NCI-H82 treated with DMSO at 0.1 percent for 48 hours (cell line): ENCODE data around the gene ANKS1B.

Experiments used
- DNase-seq: peaks from one replicate; lab custom pipeline; 2025; ENCODE audit not compliant: unreplicated experiment; lab: John Stamatoyannopoulos, UW

Gene ANKS1B

DNA sequence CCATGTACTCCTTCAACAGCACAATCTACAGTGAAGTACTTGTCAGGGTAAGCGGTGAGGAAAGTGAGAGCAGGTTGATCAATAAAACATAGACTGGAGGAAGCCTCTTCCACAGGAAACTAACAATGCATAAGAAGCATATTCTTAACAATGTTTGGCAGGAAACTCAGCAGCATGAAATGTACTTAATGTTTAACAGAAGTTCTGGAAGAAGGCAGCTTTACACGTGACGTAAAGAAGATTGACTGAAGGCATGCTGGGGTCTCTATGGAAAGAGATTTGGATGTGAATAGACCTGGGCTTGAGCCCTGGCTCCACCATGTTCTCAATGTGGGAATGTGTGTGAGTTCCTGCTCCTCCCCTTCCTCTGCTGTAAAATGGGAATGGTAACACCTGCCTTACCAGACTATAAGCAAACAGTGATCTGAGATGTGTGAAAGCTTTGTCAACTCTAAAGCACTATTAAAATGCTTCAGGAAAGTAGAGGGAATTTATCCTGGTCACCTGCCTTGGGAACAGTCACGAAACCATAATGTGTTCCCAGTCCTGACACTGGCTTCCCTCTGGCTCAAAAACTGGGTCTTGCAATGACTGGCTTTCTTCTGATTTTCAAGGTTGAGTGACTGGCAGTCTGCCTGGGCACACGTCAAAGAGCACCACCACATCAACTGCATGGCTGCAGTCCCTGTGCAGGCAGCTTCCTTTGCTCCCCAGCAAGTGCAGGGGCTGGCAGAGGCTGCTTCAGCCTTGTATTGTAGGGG, 955.0 kb downstream of the ANKS1B start:
- no peak for DNase-seq

DNA sequence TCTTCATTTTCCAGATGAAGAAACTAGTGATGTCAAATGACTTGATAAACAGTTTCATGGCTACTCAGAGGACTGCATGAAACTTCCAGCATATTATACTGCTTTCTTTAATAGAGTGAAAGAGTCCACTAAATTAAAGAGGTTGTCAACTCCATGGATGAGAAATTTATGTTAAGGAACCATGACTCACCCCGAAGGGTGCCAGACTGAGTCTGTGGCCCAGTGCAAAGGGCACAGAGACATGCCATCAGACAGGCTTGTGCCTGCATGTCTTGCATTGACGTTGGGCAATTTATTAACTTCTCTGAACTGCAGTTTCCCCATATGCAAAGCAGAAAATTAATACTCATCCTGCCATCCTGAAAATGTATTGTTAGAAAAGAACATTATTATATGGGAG, 957.3 kb downstream of the ANKS1B start:
- no peak for DNase-seq

DNA sequence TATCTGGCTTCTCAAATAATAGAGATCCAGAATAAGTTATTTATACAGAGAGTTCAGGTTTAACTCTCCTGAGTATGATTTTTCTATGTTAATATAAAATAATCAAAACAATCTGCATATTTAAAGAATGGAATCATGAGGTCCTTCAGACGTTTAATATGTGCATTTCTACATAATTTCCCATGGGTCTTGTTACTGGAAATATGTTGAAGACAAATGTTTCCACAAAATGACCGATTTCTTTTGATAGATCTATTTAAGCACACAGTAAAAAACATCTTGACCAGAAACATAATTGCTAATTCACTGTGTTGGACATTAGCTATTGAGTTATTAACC, 957.7 kb downstream of the ANKS1B start:
- DNase-seq: no peak

DNA sequence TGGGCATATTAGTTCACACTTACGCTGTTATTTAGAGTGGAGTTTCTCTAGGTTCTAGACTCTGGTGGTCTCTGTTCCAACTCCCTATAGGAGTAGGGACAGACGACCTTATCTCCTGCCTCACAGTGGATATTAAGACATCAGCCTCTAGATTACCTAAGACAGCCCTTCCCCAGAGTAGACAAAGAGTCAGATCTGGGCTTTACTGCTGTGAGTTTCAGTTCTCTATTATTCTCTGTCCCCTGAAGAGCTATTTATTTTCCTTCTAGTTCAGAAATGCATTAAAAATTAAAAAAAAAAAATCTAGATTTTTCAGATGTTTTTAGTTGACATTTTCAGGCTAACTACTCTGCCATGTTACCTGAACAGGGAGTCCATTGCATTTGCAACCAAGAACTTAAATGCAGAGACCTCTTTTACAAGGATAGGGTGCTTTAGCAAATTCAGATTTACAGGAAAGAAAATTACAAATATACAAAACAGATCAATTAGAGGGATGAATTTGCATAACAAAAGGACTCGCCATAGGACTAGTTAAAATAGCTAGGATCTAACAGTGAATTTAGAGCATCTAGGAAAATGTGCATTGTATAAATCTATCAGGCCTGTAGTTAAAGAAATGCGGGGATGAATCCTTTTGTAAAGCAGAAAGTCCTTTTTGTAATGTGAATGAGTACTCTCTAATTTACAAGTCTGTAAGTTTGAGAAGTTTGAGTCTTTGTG, 958.2 kb downstream of the ANKS1B start:
- no peak for DNase-seq

DNA sequence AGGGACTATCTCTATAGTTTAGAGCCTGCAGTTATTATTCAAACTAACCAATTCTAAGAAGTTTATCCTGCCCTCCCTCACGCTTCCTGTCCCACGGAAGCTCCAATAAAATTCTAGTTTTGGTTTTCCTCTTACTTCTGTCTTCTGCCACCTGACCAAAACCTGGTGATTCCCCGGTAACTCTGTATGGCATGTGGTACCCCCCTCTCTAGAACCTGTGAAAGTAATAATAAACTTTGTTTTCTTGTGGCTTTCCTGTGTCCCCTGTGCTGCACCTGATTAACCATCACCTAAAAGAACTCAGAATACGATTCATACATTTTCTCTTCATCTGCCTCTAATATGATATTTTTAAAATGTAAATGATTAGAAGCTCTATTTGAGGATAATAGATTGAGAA, 959.9 kb downstream of the ANKS1B start:
- DNase-seq: no peak

DNA sequence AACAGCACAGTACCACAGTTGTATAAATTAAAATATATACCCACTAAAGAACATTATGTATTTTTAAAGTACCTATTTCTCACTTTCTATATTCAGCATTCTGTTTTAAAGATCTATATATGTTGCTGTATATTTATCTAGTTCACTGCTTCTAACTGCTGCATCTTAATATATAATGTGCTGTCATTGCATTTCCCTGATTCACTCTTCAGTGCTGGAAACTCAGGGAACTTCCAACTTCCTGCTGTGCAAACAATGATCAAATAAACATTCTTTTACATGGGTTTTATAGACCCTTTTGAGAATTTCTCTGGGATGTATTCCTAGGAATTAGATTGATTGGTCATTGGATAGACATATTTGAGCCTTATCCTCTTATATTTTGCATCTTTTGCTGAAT, 960.5 kb downstream of the ANKS1B start:
- no peak for DNase-seq

DNA sequence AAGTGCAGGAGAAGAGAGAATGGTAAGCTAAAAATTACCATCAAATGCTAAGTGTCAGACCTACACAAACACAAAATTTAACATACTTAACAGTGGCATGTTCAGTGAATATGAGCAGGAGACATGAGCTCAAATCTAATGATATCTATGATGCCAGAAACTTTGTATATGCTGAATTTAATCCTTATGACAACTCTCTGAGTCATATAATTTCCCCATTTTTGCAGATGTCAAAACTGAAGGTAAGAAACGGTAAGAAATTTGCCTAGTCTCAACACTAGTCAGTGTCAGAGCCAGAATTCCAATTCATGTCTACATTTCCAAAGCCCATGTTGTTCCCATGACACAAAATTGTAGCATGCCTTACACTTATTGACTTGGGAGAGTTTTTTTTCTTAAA, 963.9 kb downstream of the ANKS1B start:
- no peak for DNase-seq

DNA sequence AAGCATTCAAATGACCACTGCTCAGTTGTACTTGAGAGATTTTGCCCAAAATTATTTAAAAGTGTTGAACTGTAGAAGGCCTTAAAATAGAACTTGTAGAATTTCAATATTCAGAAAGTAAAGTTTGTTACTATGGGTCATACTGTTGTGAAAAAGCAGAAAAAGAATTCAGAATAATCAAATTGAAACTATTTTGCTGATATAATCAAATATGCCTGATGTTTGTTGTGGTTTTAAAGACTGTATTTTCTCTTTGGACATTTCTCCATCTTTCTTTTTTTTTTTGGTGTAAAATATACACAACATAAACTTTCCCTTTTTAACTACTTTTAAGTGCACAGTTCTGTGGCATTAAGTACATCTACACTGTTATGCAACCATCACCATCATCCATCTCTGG, 964.9 kb downstream of the ANKS1B start:
- no peak for DNase-seq

DNA sequence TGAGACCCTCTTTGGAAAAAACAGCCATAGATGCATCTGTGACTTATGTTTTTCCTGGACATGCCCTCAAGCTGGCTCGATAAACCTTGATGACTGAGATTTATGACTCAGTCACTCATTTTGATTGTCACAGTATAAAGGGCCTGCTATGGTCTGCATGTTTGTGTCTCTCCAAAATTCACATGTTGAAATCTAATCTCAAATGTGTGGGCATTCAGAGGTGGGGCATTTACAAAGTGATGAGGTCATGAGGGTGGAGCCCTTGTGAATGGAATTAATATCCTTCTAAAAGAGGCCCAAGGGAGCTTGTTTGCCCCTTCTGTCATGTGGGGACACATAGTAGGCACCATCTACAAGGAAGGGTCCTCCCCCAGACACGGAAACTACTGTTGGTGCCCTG, 966.8 kb downstream of the ANKS1B start:
- no peak for DNase-seq

DNA sequence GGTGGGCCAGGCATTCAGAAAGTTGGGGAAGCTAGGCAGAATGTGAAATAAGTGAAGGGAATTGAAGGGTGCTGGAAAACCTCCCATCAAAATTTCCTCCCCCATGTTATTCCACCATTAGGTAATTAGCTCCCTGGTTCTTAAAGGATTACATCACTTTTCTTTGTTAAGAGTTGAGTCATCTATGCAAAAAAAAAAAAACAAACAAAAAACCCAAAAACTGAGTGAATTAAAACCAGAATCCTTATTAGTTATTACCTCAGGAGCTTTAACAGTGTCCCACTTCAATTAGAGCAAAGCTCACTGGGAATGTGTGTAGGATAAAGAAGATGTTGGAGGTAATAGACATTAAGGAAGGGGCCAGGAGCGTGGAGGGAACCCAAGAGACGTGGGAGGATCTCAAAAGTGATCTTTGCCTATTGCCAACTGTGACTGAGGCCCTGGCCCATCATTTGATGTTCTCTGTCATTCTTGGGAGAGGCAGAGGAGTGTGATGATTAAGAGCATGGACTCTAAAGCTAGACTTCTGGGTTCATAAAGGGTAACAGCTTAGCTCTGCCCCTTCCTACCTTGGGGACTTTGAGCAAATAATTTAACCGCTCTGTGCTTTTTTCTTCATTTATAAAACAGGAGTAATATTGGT, 975.0 kb downstream of the ANKS1B start:
- no peak for DNase-seq

DNA sequence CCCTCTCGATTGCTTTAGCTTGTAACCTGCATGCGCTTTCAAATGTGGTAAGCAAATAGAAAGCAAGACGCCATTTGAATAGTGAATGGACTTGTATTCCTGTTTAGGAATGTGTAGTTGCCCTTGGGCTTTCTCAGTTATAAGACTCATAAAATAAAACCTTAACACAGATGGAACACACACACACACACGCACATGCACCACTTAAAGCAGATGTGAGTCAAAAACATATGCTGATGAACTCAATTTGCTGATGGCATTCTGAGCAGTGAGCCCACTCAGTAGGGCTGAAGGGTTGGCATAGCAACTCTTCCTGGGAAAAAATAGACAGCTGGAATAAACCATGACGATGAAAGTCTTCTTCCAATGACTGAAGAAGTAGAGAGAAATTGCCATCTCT, 979.1 kb downstream of the ANKS1B start:
- DNase-seq: no peak

DNA sequence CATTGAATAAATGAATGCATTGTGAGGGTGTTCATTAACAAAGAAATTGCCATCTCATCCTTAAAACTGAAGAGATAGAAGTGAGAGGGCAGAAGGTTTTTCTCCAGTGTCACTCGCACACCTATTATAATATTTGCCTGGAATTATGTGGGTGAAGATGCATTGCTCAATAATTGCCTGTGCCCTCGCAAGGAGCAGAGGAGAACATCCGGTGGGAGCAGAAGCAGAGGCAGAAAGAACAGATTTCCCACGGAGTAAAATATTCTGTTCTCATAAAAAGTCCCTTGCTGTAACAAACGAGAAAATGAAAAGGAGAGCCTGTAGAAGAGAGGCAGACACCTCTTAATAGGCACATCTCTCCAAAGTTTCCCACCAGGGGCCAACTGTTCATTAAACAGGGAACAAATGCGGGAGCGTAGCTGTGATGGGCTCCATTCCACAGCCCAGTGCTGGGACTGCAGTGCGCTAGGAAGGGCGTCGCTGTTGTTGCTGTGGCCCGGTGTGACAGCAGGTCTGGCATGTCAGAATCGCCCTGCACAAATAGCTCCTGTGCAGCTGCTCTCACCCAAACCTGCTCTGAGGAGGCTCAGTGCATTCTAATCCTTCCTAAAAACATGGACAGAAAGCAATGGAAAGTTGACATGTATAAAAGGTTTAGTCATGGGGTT, 979.8 kb downstream of the ANKS1B start:
- DNase-seq: no peak

DNA sequence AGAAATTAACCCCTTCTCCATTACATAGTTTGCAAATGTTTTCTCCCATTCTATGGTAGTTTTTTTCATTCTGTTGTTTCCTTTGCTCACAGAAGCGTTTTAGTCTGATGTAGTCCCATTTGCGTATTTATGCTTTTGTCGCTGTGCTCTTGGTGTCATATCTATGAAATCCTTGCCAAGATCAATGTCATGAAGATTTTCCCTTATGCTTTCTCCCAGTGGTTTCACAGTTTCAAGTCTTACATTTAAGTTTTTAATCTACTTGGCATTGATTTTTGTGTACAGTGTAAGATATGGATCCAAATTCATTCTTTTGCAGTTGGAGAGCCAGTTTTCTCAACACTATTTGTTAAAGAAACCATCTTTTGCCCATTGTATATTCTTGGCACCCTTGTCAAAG, 982.0 kb downstream of the ANKS1B start:
- DNase-seq: no peak

DNA sequence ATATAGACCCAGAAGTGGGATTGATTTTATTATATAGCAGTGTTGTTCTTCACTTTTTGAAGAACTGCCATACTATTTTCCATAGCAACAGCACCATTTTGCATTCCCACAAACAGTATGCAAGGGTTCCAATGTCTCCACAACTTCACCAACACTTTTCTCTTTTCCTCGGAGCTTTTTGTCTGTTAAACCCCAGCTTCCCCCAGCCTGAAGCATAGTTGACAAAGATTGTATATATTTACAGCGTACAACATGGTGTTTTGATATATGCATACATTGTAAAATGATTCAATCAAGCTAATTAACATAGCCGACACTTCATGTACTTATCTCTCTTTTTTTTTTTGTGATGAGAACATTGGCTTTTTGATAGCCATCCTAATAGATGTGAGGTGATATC, 982.6 kb downstream of the ANKS1B start:
- DNase-seq: no peak

DNA sequence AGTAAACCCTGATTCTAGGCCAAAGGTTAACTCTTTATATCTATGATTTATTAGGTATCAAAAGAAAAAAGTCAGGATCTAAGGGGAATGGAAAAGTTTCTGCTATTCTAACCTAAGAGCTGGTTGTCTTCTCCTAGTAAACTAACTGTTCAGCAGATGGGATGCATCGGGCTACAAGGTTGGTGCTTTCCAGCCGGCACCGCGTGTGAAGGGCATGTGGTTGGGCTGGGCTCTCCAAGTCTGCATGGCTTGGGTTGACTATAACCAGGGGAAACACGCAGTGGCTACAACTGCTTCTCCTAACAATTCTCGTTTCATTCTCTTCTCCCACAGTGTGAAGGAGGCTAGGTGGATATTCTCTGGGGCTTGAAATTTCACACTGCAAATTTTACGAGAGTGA, 985.2 kb downstream of the ANKS1B start:
- DNase-seq: no peak

DNA sequence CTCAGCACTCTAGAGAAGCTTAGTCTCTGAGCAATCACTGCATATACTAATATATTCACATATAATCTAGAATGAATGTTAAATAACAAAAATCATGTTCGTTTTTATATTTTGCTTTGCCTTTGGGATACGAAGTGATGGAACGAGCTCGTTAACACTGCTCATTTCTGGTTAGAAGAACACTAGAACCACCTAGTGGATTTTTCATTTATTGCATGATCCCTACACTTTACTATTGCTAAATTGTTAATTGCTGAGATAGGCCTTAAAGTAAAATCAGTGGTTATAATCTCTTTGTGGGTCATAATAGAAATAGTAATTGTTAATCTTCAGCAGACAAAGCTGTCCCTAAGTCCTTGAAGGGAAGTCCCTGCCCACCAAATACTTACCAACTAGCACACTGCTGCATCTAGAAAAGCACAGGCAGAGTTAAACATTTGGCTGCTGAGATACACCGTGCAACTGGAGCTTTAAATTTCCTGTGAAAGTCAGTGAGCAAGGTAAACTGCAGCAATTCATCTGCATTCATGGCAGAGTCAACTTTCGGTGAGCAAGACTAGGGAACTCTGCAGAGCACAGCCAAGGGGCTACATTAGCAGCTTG, 985.9 kb downstream of the ANKS1B start:
- DNase-seq: no peak

DNA sequence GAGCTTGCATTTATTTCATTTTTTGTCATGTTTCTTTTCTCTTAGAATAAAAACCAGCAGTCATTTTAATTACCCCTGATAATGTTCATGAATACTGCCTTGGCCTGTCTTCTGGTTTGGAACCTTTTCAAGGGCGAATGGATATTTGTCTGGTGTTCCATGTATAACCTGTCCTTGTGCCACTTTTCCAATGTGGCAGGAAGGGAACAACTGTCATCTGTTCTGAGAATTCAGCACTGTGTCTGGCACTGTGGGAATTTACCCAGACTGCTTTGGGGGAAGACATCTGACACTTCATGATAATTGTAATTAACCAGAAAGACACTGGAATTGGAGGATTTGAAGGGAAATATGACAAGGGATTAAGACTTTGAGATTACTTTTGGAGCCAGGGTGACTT, 986.8 kb downstream of the ANKS1B start:
- no peak for DNase-seq

DNA sequence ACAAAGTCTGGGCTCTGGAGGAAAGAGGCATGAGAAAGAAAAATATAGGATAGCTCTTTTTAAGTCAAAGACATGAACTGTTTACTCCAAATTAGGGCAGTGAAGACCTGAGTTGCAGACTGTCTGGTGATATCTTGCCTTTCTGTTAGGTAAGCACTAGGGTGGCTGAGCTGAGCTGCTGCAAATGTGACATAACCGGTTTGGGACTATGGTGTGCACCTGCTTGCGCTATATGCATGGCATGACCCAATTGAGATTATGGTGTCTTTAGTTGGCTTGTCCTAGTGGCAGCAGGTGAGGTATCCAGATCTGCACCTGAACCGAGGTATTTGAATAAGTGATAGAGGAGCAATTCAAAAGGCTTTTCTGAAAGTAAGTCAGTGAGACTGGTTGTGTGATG, 994.1 kb downstream of the ANKS1B start:
- no peak for DNase-seq

DNA sequence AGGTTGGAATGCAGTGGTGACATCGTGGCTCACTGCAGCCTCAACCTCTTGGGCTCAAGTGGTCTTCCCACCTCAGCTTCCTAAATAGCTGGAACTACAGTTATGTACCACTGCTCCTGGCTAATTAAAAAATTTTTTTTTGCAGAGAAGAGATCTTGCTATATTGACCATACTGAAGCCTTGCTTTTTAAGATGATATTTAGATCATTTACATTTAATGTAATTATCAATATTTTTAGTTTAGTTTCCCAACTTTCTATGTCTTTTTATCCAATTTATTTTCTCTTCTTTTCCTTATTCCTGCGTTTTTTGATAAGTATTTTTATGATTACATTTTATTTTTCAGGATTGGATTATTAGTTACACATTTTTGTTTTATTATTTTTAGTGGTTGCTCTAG, 999.6 kb downstream of the ANKS1B start:
- DNase-seq: no peak

DNA sequence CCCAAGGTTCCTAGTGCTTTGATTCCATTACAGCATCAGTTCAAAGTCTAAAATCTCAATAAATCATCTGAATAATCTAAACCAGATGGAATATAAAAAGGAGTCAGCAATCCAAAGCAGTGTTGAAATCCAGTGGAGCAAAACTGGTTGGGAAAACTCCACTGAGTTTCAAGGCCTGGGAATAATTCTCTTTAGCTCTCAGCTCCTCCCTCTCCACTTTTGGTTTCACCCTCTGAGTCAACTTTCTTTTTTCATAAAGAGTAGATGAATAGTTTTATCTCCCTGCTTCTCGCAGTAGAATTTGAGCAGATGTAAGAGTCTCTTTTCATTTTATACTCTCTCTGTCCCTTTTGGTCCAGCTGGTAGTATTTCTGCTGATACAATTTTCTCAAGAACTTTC, 1001.1 kb downstream of the ANKS1B start:
- no peak for DNase-seq

DNA sequence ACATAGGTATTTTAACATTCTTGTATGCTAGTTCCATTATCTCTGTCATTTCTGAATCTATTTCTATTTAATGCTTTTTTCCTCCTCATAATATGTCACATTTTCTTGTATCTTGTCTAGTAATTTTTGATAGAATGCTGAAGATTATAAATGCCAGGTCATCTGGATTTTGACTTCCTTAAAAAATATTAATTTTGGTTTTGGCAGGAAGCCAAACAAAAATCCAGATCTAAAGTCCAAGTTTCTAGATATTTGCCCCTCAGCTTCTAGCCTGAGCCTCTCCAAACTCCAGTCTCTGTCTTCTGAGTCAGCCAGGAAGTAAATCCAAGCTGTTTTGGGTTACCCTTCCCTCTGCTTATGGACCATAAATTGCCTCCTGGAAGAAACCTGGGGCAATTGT, 1004.2 kb downstream of the ANKS1B start:
- DNase-seq: no peak

DNA sequence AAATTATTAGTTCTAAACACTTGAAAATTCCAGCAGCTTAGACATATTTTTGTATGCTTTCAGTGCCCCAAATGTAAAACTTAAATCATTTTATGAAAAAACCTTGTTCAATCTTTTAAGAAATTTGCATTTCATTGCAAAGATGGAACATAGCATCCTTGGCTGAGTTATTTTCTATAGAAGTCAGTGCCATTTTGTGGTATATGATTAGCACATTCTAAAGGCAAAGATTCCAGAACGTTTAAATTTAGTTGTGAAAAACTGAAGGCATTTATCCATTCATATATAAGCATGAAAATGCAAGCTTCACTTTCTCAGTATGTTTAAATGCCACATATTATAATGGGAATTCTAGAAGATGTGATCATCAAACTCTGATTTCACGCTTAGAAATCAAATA, 1007.5 kb downstream of the ANKS1B start:
- DNase-seq: no peak
